ENCODE results near the gene NPY1R. TPM values are rescaled to one million over a fixed set of nuclear protein-coding genes. Genes with fewer than 3 reads are reported as not detected.

The NPY1R gene
- total and polyA plus RNA-seq, 2 experiments from 2014 or later, result 1.1 to 9.0 TPM

- Histone ChIP-seq H3K27me3 (no peaks in the 10 kb centered on the region), H3K27ac (no peak overlapping the region), H4K20me1 (ENCODE audit: insufficient read depth, poor library complexity, severe bottlenecking) (no peaks in the 10 kb centered on the region), H3K4me2 (no peak overlapping the region), H3K79me2 (no peaks in the 10 kb centered on the region), H3K4me3 (no peak overlapping the region), H3K36me3 (replicated peaks; ENCODE audit: insufficient read depth, low read depth) (no peaks in the 10 kb centered on the region), H2AFZ (no peak overlapping the region), H3K9me3 (ENCODE audit: low read depth) (no peaks in the 10 kb centered on the region), H3K4me1 (ENCODE audit: insufficient read depth) (no peaks in the 10 kb centered on the region), H3K9me2 (replicated peaks; ENCODE audit: insufficient read depth) (no peaks in the 10 kb centered on the region)
- no peak for DNase-seq (ENCODE audit: low spot score)
- 91% methylated on average over 3 of the region's 3 CpGs for WGBS (ENCODE audit: low lambda C conversion rate, missing lambda C conversion rate)
- TF ChIP-seq CTCF (IDR thresholded peaks at IDR 0.05; ENCODE audit: poor library complexity) (no peak), EZH2 (IDR thresholded peaks at IDR 0.05; ENCODE audit: borderline replicate concordance) (no peak), EZH2phosphoT487 (IDR thresholded peaks at IDR 0.05; ENCODE audit: low read depth, severe bottlenecking, unreplicated experiment) (no peak)
Measured at GRCh38 chr4:163274861-163275260, 57.5 kb downstream of the NPY1R start.

Other genes with a start within 250 kb of the NPY1R start
- gene NAF1, start 165.7 kb downstream of the NPY1R start, total RNA-seq, result 17.0 and 19.1 TPM in 2 replicates
- 6.7 TPM in 2 replicates for gene NAF1, start 165.7 kb downstream of the NPY1R start, polyA plus RNA-seq
- 0.30 and 0.44 TPM in 2 replicates for gene NPY5R, start 11.3 kb upstream of the NPY1R start, total RNA-seq
- gene NPY5R, start 11.3 kb upstream of the NPY1R start, polyA plus RNA-seq, result 0.46 and 0.72 TPM in 2 replicates
- gene TKTL2, start 141.2 kb upstream of the NPY1R start, total RNA-seq, result not detected in 2 replicates
- not detected in 2 replicates for gene TKTL2, start 141.2 kb upstream of the NPY1R start, polyA plus RNA-seq
- gene TMA16, start 162.1 kb upstream of the NPY1R start, total RNA-seq, result 18.0 and 24.9 TPM in 2 replicates
- 10.9 and 15.7 TPM in 2 replicates for gene TMA16, start 162.1 kb upstream of the NPY1R start, polyA plus RNA-seq